ENCODE data around the gene ABCA4.

The ABCA4 gene

GRCh38 chr1:94068999-94069918 is 51.7 kb downstream of the ABCA4 start:
- DNase-seq (ENCODE audit: low spot score), result no peak
- H3K27ac ChIP-seq (ENCODE audit: poor library complexity, severe bottlenecking), result no peak overlapping the region
- no peak overlapping the region for H3K4me3 ChIP-seq (ENCODE audit: severe bottlenecking)
- peak; percentile 23; the same call in 1 of the 3 replicates for ATAC-seq (ENCODE audit: low read depth)
- no peaks in the 10 kb centered on the region for H3K27me3 ChIP-seq (ENCODE audit: insufficient read depth, poor library complexity, severe bottlenecking)
- no peaks in the 10 kb centered on the region for H3K4me1 ChIP-seq (ENCODE audit: insufficient read depth, poor library complexity, severe bottlenecking)
- TF ChIP-seq, protein P1, sequence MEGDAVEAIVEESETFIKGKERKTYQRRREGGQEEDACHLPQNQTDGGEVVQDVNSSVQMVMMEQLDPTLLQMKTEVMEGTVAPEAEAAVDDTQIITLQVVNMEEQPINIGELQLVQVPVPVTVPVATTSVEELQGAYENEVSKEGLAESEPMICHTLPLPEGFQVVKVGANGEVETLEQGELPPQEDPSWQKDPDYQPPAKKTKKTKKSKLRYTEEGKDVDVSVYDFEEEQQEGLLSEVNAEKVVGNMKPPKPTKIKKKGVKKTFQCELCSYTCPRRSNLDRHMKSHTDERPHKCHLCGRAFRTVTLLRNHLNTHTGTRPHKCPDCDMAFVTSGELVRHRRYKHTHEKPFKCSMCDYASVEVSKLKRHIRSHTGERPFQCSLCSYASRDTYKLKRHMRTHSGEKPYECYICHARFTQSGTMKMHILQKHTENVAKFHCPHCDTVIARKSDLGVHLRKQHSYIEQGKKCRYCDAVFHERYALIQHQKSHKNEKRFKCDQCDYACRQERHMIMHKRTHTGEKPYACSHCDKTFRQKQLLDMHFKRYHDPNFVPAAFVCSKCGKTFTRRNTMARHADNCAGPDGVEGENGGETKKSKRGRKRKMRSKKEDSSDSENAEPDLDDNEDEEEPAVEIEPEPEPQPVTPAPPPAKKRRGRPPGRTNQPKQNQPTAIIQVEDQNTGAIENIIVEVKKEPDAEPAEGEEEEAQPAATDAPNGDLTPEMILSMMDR (IDR thresholded peaks at IDR 0.05; ENCODE audit: poor library complexity, severe bottlenecking), result no peak
- no peaks in the 10 kb centered on the region for H3K9me3 ChIP-seq (ENCODE audit: severe bottlenecking)
- H3K36me3 ChIP-seq (ENCODE audit: low read depth), result no peaks in the 10 kb centered on the region

DNA sequence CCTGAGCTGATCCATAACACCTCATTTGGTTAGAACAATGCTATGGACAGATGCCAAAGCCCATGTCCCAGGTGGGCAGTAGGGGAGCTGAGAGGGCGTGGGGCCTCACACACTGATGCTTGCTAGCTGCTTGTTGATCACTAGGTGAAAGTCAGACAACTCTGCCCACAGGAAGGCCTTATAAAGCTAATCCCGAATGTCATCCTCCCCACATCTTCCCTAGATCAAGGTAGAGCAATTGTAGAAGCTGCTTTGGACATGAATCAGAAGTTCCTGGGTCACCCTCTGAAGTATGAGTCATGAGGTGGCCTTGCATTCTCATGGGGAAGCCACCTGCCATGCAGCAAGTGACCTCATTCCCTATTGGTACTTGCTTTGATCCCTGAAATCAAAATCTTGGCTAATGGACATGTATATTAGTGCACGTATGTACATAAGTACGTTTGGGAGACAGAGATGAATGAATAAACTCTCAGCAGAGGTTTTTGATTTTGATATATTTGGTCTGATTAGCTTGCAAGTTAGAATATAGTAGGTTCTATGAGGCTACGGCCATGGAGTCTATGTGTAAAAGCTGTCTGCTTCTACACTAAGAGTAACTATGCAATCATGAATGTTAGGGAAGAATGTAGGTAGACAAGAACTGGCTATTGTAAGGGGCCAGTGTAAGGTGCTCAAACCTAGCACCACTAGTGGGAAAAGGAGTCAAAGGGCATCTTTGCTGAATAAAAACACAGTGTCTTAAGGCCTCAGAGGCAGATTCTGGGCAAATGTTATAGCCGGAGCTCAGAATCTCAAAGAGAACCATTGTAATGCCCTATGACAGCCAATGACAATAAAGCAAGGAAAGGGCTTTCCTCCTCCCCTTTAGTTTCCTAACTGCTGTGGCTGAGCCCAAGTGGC is 52.6 kb downstream of the ABCA4 start:
- no peak overlapping the region for H3K27ac ChIP-seq (ENCODE audit: poor library complexity, severe bottlenecking)
- TF ChIP-seq, protein P1 (IDR thresholded peaks at IDR 0.05; ENCODE audit: poor library complexity, severe bottlenecking), result no peak
- H3K4me3 ChIP-seq (ENCODE audit: severe bottlenecking), result no peak overlapping the region
- ATAC-seq (ENCODE audit: low read depth) (peak; percentile 21; the same call in 1 of the 3 replicates), DNase-seq (ENCODE audit: low spot score) (no peak)
- no peaks in the 10 kb centered on the region for H3K4me1 ChIP-seq (ENCODE audit: insufficient read depth, poor library complexity, severe bottlenecking)
- no peaks in the 10 kb centered on the region for H3K27me3 ChIP-seq (ENCODE audit: insufficient read depth, poor library complexity, severe bottlenecking)
- no peaks in the 10 kb centered on the region for H3K9me3 ChIP-seq (ENCODE audit: severe bottlenecking)
- H3K36me3 ChIP-seq (ENCODE audit: low read depth), result no peaks in the 10 kb centered on the region

- Histone ChIP-seq H3K4me1 (ENCODE audit: insufficient read depth, poor library complexity, severe bottlenecking) (no peaks in the 10 kb centered on the region), H3K9me3 (ENCODE audit: severe bottlenecking) (no peaks in the 10 kb centered on the region), H3K4me3 (ENCODE audit: severe bottlenecking) (no peak overlapping the region), H3K27ac (ENCODE audit: poor library complexity, severe bottlenecking) (no peak overlapping the region), H3K27me3 (ENCODE audit: insufficient read depth, poor library complexity, severe bottlenecking) (no peaks in the 10 kb centered on the region), H3K36me3 (ENCODE audit: low read depth) (no peaks in the 10 kb centered on the region)
- DNase-seq (ENCODE audit: low spot score) (no peak), ATAC-seq (ENCODE audit: low read depth) (no peak)
- TF ChIP-seq, protein P1 (IDR thresholded peaks at IDR 0.05; ENCODE audit: poor library complexity, severe bottlenecking), result no peak
Measured at GRCh38 chr1:94067196-94067595, 53.8 kb downstream of the ABCA4 start.

GRCh38 chr1:94063379-94063778 is 57.6 kb downstream of the ABCA4 start:
- H3K36me3 ChIP-seq (ENCODE audit: low read depth), result no peaks in the 10 kb centered on the region
- TF ChIP-seq, protein P1 (IDR thresholded peaks at IDR 0.05; ENCODE audit: poor library complexity, severe bottlenecking), result peak; percentile 44
- peaks cover 5% of the 10 kb centered on the region for H3K4me1 ChIP-seq (ENCODE audit: insufficient read depth, poor library complexity, severe bottlenecking)
- DNase-seq (ENCODE audit: low spot score) (no peak), ATAC-seq (ENCODE audit: low read depth) (peak; percentile 35; the same call in 1 of the 3 replicates)
- H3K9me3 ChIP-seq (ENCODE audit: severe bottlenecking), result no peaks in the 10 kb centered on the region
- H3K27me3 ChIP-seq (ENCODE audit: insufficient read depth, poor library complexity, severe bottlenecking), result no peaks in the 10 kb centered on the region
- H3K4me3 ChIP-seq (ENCODE audit: severe bottlenecking), result no peak overlapping the region
- no peak overlapping the region for H3K27ac ChIP-seq (ENCODE audit: poor library complexity, severe bottlenecking)
